ENCODE results near the gene SERPINA3. TPM values are rescaled to one million over a fixed set of nuclear protein-coding genes. Genes with fewer than 3 reads are reported as not detected.

SERPINA3 gene
- total RNA-seq, 1 experiment from 2014 or later, result 3.5 TPM

DNA sequence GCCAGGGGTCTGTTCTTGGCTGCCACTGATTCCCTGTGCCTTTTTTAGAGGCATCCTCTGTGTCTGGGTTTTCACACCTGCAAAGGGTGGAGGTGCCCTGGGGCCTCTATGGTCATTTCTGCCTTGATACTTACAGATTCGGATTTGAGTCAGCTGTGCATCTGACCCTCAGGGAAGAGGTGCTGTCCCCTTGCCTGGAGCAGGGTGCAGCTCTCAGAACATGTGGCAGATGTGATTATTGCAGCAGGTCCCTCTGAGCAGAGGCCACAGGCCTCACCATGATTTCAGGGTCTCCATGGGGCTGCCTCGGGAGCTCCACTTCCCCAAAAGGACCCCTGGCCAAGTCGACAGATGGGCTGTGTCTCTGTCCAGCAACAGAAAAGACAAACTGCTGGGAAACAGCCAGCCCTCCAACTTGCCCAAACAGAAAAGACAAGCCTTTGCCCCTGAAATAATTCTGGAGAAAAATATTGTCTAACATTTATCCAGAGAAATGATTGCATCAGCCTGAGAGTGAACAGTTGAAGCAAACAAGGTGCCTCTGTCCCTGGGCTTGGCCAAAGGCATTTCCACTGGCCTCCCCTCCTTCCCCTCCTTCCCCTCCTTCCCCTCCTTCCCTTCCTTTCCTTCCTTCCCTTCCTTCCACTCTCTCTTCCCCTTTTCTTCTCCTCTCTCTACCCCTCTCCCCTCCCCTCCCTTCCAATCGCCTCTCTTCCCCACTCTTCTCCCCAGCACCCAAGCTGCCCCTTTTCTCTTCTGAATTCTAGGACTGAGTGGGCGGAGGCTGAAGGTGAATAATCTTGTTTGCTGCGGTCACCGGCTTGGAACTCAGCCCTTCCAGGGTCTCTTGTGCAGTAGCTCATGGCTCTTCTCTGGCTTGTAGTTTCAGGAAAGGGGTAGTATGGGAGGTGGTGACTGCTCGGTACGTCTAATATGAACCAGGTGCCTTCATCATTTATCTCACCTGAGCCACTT, 676 bp downstream of the SERPINA3 start:
- Mint-ChIP-seq H3K27ac (no peak overlapping the region), H3K36me3 (peaks cover 10% of the 10 kb centered on the region), H3K27me3 (ENCODE audit: low read depth) (peaks cover 7% of the 10 kb centered on the region), H3K9me3 (peaks cover 36% of the 10 kb centered on the region), H3K4me3 (no peak overlapping the region), H3K4me1 (no peaks in the 10 kb centered on the region)
- TF ChIP-seq, protein P1, sequence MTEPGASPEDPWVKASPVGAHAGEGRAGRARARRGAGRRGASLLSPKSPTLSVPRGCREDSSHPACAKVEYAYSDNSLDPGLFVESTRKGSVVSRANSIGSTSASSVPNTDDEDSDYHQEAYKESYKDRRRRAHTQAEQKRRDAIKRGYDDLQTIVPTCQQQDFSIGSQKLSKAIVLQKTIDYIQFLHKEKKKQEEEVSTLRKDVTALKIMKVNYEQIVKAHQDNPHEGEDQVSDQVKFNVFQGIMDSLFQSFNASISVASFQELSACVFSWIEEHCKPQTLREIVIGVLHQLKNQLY (CRISPR knock-in tag; IDR thresholded peaks at IDR 0.05), result no peak
- TF ChIP-seq GABPB1 (CRISPR knock-in tag; IDR thresholded peaks at IDR 0.05), result peak; percentile 81
- ChIA-PET POLR2A (no interaction called here), CTCF (no interaction called here)
- DNase-seq (ENCODE audit: low spot score) (no peak), ATAC-seq (no peak)

DNA sequence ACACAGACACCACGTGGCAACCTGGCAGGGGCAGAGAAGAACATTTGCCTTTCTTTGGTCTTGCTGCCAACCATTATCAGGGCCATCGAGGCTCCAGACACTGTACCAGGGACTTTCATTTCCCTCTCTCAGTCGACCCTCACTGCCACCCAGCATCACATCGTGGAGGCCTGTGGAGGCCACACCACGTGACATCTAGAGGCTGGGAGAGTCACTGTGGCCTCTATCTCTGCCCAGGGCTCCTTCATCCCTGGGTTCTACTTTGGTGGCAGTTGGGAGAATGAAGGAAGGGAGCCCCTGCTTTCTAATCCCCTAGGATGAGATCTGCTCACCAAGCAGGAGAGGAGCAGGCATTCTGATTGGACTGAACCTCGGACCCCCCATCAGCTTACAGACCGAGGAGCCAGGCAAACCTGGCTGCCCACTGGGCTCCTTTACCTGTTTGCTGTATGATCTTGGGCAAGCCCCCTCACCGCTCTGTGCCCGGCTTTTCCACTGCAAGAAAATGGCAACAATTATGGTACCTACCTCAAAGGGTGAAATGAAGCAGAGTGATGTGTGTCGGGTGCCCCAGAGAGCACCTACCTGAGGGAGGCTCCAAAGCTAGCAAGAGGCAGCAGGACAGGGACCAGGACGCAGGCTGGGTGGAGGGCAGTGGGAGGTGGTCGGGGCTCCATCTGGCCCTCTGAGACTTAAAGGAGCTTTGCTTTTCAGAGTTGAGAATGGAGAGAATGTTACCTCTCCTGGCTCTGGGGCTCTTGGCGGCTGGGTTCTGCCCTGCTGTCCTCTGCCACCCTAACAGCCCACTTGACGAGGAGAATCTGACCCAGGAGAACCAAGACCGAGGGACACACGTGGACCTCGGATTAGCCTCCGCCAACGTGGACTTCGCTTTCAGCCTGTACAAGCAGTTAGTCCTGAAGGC, 1.8 kb downstream of the SERPINA3 start:
- CTCF ChIA-PET, result interaction anchor here (0.8 kb wide), 1 partner anchor 829 kb away, joined by 3 read pairs; no protein-coding TSS in a partner anchor
- ATAC-seq (no peak), DNase-seq (ENCODE audit: low spot score) (no peak)

DNA sequence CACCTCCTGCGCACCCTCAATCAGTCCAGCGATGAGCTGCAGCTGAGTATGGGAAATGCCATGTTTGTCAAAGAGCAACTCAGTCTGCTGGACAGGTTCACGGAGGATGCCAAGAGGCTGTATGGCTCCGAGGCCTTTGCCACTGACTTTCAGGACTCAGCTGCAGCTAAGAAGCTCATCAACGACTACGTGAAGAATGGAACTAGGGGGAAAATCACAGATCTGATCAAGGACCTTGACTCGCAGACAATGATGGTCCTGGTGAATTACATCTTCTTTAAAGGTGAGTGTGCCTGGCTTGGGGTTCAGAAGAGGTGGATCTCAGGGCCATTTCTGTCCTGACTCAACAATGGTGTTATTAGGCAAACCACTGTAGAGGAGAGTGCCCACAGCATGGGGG, 2.6 kb downstream of the SERPINA3 start:
- H3K4me1 Mint-ChIP-seq, result no peaks in the 10 kb centered on the region
- ChIA-PET CTCF (interaction anchor here (0.8 to 3.5 kb wide), 3 partner anchors 57 to 828 kb away, joined by 3 to 10 read pairs (median 4); no protein-coding TSS in a partner anchor), POLR2A (no interaction called here)
- DNase-seq (ENCODE audit: low spot score), result no peak
- peaks cover 27% of the 10 kb centered on the region for H3K36me3 Mint-ChIP-seq
- H3K4me3 Mint-ChIP-seq, result no peak overlapping the region
- H3K27ac Mint-ChIP-seq, result no peak overlapping the region
- H3K9me3 Mint-ChIP-seq, result peaks cover 43% of the 10 kb centered on the region
- H3K27me3 Mint-ChIP-seq (ENCODE audit: low read depth), result peaks cover 3% of the 10 kb centered on the region
- no peak for ATAC-seq
- TF ChIP-seq GTF2I (CRISPR knock-in tag; conservative IDR thresholded peaks at IDR 0.05) (no peak), ESRRA (CRISPR knock-in tag; IDR thresholded peaks at IDR 0.05; ENCODE audit: borderline replicate concordance) (no peak), HMGA2 (CRISPR knock-in tag; IDR thresholded peaks at IDR 0.05) (no peak), FOXK1 (CRISPR knock-in tag; IDR thresholded peaks at IDR 0.05) (no peak), ZNF121 (CRISPR knock-in tag; IDR thresholded peaks at IDR 0.05) (no peak), ZNF396 (CRISPR knock-in tag; IDR thresholded peaks at IDR 0.05; ENCODE audit: borderline replicate concordance) (no peak), ZNF416 (CRISPR knock-in tag; IDR thresholded peaks at IDR 0.05) (no peak)
- TF ChIP-seq, protein P2, sequence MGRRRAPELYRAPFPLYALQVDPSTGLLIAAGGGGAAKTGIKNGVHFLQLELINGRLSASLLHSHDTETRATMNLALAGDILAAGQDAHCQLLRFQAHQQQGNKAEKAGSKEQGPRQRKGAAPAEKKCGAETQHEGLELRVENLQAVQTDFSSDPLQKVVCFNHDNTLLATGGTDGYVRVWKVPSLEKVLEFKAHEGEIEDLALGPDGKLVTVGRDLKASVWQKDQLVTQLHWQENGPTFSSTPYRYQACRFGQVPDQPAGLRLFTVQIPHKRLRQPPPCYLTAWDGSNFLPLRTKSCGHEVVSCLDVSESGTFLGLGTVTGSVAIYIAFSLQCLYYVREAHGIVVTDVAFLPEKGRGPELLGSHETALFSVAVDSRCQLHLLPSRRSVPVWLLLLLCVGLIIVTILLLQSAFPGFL (CRISPR knock-in tag; IDR thresholded peaks at IDR 0.05; ENCODE audit: borderline replicate concordance), result no peak
- TF ChIP-seq, protein P3, sequence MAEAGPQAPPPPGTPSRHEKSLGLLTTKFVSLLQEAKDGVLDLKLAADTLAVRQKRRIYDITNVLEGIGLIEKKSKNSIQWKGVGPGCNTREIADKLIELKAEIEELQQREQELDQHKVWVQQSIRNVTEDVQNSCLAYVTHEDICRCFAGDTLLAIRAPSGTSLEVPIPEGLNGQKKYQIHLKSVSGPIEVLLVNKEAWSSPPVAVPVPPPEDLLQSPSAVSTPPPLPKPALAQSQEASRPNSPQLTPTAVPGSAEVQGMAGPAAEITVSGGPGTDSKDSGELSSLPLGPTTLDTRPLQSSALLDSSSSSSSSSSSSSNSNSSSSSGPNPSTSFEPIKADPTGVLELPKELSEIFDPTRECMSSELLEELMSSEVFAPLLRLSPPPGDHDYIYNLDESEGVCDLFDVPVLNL (CRISPR knock-in tag; IDR thresholded peaks at IDR 0.05; ENCODE audit: borderline replicate concordance, low read depth), result no peak

More for the DNA sequence above, 1.8 kb downstream of the SERPINA3 start:
- Mint-ChIP-seq H3K9me3 (peaks cover 40% of the 10 kb centered on the region), H3K4me3 (no peak overlapping the region), H3K36me3 (peaks cover 20% of the 10 kb centered on the region), H3K27me3 (ENCODE audit: low read depth) (peaks cover 3% of the 10 kb centered on the region), H3K27ac (no peak overlapping the region), H3K4me1 (no peaks in the 10 kb centered on the region)
- TF ChIP-seq, protein P4, sequence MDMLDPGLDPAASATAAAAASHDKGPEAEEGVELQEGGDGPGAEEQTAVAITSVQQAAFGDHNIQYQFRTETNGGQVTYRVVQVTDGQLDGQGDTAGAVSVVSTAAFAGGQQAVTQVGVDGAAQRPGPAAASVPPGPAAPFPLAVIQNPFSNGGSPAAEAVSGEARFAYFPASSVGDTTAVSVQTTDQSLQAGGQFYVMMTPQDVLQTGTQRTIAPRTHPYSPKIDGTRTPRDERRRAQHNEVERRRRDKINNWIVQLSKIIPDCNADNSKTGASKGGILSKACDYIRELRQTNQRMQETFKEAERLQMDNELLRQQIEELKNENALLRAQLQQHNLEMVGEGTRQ (CRISPR knock-in tag; IDR thresholded peaks at IDR 0.05), result no peak
- POLR2A ChIA-PET, result no interaction called here
